ENCODE data around the gene ASPSCR1. TPM values are rescaled to one million over a fixed set of nuclear protein-coding genes. Genes with fewer than 3 reads are reported as not detected.
A peak's percentile ranks its signal among the peaks of the same experiment; 100 is the strongest.

Gene ASPSCR1
- total and polyA plus RNA-seq, 2 of the 4 experiments (the other 2 are of a cell fraction) = 7.2 to 17.2 TPM

DNA sequence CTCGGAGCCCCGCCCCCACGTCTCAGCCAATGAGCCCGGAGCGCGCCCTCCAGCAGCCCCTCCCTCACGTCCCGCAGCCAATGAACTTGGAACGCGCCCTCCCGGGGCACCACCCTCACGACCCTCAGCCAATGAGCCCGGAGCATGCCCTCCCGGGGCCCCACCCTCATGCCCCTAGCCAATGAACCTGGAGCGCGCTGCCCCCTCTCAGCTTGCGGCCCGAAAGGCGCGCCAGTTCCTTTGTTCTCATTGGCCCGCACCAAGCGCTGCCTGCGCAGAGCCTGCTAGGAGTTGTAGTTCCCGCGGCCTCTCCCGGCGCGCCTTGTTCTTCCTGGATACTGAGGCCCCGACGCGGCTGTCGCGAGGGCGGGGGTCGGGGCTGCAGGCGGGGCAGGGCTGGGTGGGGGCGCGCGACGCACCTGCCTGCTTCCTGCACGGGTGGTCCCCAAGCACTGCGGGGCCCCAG, 45.6 kb downstream of the ASPSCR1 start, which contains the start of gene LRRC45:
Gene LRRC45 (plus strand): TSS at position 325 of the 466 bp plus-strand sequence. CDS start 339 bp downstream, outside the sequence.
- no peak within 1 kb of the TSS for H3K18ac ChIP-seq (ENCODE audit: low read depth, low read length)
- ChIA-PET CTCF (interaction anchor here (1.0 to 1.3 kb wide), 2 partner anchors 15 to 64 kb away, joined by 3 to 11 read pairs; partner anchors contain the start of gene DCXR), POLR2A (ENCODE audit: unreplicated experiment) (no interaction called here)
- no peak within 1 kb of the TSS for H2BK15ac ChIP-seq (ENCODE audit: low read depth, low read length)
- H3K23ac ChIP-seq (ENCODE audit: low read depth, low read length) = peak within 1 kb of the TSS; percentile 70
- BruUV-seq (replicated peaks) = no TSS peak
- no peaks in the 10 kb centered on the region for H3K9me3 ChIP-seq (ENCODE audit: control insufficient read depth, insufficient read depth, low read length)
- intact Hi-C loops (cut with micrococcal nuclease) (loop anchor here (2.0 kb wide), 1 partner anchor 150 kb away; no protein-coding TSS in a partner anchor), in situ Hi-C loops (cut with MboI; ENCODE audit: low sequenced_read_pairs) (no loop called here), dilution Hi-C loops (cut with HindIII; ENCODE audit: low sequenced_read_pairs, unreplicated experiment) (no loop called here)
- ATAC-seq (ENCODE audit: low read depth) (peak; percentile 95), DNase-seq (peak; percentile 99)
- H3K4ac ChIP-seq (ENCODE audit: low read depth, low read length) = peak within 1 kb of the TSS; percentile 64
- H2BK120ac ChIP-seq (ENCODE audit: low read depth, low read length) = no peak within 1 kb of the TSS; the same call in 1 of the 2 replicates
- no peak within 1 kb of the TSS for H2BK5ac ChIP-seq (ENCODE audit: low read depth, low read length, poor library complexity, severe bottlenecking)
- peak within 1 kb of the TSS; percentile 59; the same call in 1 of the 2 replicates for H3K56ac ChIP-seq (ENCODE audit: extremely low read depth, insufficient read depth, low read length)
- peaks cover 5% of the 10 kb centered on the region; the same call in 1 of the 2 replicates for H3K36me3 ChIP-seq (ENCODE audit: control insufficient read depth, insufficient read depth, low read length)
- peaks cover 12 to 46% of the 10 kb centered on the region in 2 experiments for H3K79me1 ChIP-seq (ENCODE audit: low read depth in 1 of 2, low read length in 2 of 2)
- H2BK20ac ChIP-seq (ENCODE audit: low read depth, low read length) = no peak within 1 kb of the TSS
- H3K4me3 ChIP-seq (ENCODE audit: insufficient read depth, low read depth, low read length) = peak within 1 kb of the TSS; percentile 92
- H3K27ac ChIP-seq (ENCODE audit: insufficient read depth, low read length) = peak within 1 kb of the TSS; percentile 51; the same call in 1 of the 2 replicates
- H3K14ac ChIP-seq (replicated peaks; ENCODE audit: low read depth, low read length) = peak within 1 kb of the TSS; percentile 23; the same call in 1 of the 2 replicates
- H4K20me1 ChIP-seq (ENCODE audit: insufficient read depth, low read length) = peaks cover 24% of the 10 kb centered on the region
- peak within 1 kb of the TSS; percentile 67 to 78; a peak in 2 of 4 replicates for H4K8ac ChIP-seq (ENCODE audit: low read depth in 2 of 2, low read length in 2 of 2)
- 0% methylated on average over 27 of the region's 42 CpGs; no CpG with 5 or more reads in 1 of the 2 experiments for WGBS, 2 experiments (ENCODE audit: extremely low coverage in 2 of 2, insufficient read length in 1 of 2)
- peaks cover 13% of the 10 kb centered on the region for H3K4me1 ChIP-seq (ENCODE audit: control insufficient read depth, insufficient read depth, low read length)
- peak within 1 kb of the TSS; percentile 98 for H2AFZ ChIP-seq (replicated peaks; ENCODE audit: low read length, poor library complexity)
- peak within 1 kb of the TSS; percentile 90 for H2AK9ac ChIP-seq (replicated peaks; ENCODE audit: low read depth, low read length, poor library complexity)
- no peaks in the 10 kb centered on the region for H3K27me3 ChIP-seq (ENCODE audit: control insufficient read depth, insufficient read depth, low read length)
- peak within 1 kb of the TSS; percentile 70 for H2AK5ac ChIP-seq (ENCODE audit: low read depth, low read length)
- peak within 1 kb of the TSS; percentile 81 for H3K9ac ChIP-seq (ENCODE audit: low read depth, low read length)
- peak within 1 kb of the TSS; percentile 1; the same call in 1 of the 2 replicates for H4K91ac ChIP-seq (ENCODE audit: insufficient read depth, low read depth, low read length)
- no peak within 1 kb of the TSS for H4K5ac ChIP-seq (ENCODE audit: low read depth, low read length)
- H3K9me1 ChIP-seq (ENCODE audit: insufficient read depth, low read length) = no peaks in the 10 kb centered on the region
- H3K4me2 ChIP-seq (ENCODE audit: low read depth, low read length) = peak within 1 kb of the TSS; percentile 99
- 0 out of 2 replicates have a peak, but pooled peaks have one; percentile 29 for TF ChIP-seq MXI1 (IDR thresholded peaks at IDR 0.05; ENCODE audit: borderline replicate concordance, low read depth, low read length)
- TF ChIP-seq, protein P1, sequence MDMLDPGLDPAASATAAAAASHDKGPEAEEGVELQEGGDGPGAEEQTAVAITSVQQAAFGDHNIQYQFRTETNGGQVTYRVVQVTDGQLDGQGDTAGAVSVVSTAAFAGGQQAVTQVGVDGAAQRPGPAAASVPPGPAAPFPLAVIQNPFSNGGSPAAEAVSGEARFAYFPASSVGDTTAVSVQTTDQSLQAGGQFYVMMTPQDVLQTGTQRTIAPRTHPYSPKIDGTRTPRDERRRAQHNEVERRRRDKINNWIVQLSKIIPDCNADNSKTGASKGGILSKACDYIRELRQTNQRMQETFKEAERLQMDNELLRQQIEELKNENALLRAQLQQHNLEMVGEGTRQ (IDR thresholded peaks at IDR 0.05; ENCODE audit: low read depth, low read length) = peak; percentile 39
- no peak for TF ChIP-seq RFX5 (IDR thresholded peaks at IDR 0.05; ENCODE audit: low read depth, low read length)
- no peak for TF ChIP-seq CHD1 (IDR thresholded peaks at IDR 0.05; ENCODE audit: low read depth, low read length)
- TF ChIP-seq CTCF (conservative IDR thresholded peaks at IDR 0.05; ENCODE audit: low read depth, low read length) = no peak
- TF ChIP-seq NFE2L2 (IDR thresholded peaks at IDR 0.05; ENCODE audit: low read depth, low read length) = no peak
- peak; percentile 92; the same call in 1 of the 2 replicates for TF ChIP-seq MAZ (IDR thresholded peaks at IDR 0.05; ENCODE audit: borderline replicate concordance, low read depth, low read length)
- no peak for TF ChIP-seq MAFK (IDR thresholded peaks at IDR 0.05; ENCODE audit: low read depth, low read length)
- TF ChIP-seq, protein P2, sequence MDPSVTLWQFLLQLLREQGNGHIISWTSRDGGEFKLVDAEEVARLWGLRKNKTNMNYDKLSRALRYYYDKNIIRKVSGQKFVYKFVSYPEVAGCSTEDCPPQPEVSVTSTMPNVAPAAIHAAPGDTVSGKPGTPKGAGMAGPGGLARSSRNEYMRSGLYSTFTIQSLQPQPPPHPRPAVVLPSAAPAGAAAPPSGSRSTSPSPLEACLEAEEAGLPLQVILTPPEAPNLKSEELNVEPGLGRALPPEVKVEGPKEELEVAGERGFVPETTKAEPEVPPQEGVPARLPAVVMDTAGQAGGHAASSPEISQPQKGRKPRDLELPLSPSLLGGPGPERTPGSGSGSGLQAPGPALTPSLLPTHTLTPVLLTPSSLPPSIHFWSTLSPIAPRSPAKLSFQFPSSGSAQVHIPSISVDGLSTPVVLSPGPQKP (IDR thresholded peaks at IDR 0.05; ENCODE audit: borderline replicate concordance, low read depth, low read length) = no peak
- no peak for TF ChIP-seq POLR2A (IDR thresholded peaks at IDR 0.05; ENCODE audit: low read depth, low read length)
- TF ChIP-seq CEBPB (IDR thresholded peaks at IDR 0.05; ENCODE audit: low read depth, low read length) = no peak
- peak; percentile 30; the same call in 1 of the 2 replicates for TF ChIP-seq FOS (IDR thresholded peaks at IDR 0.05; ENCODE audit: low read depth, low read length)
